ENCODE results near the gene ABCC6. TPM values are rescaled to one million over a fixed set of nuclear protein-coding genes. Genes with fewer than 3 reads are reported as not detected.

ABCC6 gene
- total RNA-seq, 1 experiment from 2014 or later, result 1.1 TPM

DNA sequence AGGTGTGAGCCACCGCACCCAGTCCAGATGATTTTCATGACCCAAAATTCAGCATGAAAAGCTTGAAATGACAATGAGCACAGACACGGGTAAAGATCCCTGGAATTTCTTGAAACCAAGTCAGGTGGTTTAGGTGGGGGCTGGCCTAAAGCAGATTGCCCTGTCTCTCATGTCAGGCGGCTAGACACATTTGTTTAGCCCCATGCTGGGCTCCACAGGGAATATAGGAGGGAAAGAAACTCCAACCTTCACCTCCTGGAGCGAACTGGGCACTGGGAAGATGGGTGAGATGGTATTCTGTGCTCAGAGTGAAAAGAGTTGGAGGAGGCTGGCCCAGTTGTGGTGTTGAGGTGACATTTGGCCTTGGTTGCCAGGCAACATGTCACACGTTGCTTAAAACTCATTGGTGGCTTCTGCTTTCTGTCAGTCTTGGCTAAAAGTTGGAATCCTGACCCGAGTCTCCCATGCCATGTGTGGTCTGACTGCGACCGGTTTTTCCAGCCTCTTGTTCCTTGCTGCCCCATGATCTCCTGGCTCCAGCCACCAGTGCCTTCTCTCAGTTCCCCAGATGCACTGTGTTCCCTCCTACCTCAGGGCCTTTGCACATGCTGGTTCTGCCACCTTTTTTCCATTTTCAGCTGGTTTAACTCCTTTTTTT, 113.7 kb downstream of the ABCC6 start:
- Histone ChIP-seq H3K56ac (ENCODE audit: insufficient read length, low read depth, low read length) (no peak overlapping the region), H2BK5ac (ENCODE audit: insufficient read length, low read length) (no peak overlapping the region), H2AK5ac (ENCODE audit: insufficient read length, low read length) (no peak overlapping the region), H4K91ac (ENCODE audit: insufficient read length, low read depth, low read length) (no peak overlapping the region), H3K9me3 (ENCODE audit: control insufficient read depth, low read depth, low read length) (no peaks in the 10 kb centered on the region), H2BK12ac (ENCODE audit: insufficient read length, low read depth, low read length) (no peak overlapping the region), H4K5ac (ENCODE audit: insufficient read length, low read depth, low read length) (no peak overlapping the region), H3K4ac (ENCODE audit: low read depth, low read length) (no peak overlapping the region), H3K4me2 (ENCODE audit: insufficient read depth, insufficient read length, low read length) (no peak overlapping the region), H3K9ac (ENCODE audit: extremely low read depth, insufficient read length, low read length) (no peak overlapping the region), H3K27me3 (ENCODE audit: insufficient read depth, low read length) (no peaks in the 10 kb centered on the region), H2BK120ac (ENCODE audit: low read depth, low read length, poor library complexity, severe bottlenecking) (no peak overlapping the region), H4K8ac (replicated peaks; ENCODE audit: insufficient read length, low read depth, low read length) (no peak overlapping the region), H2BK15ac (ENCODE audit: low read depth, low read length) (no peak overlapping the region), H3K79me2 (ENCODE audit: insufficient read depth, low read length) (no peaks in the 10 kb centered on the region), H2BK20ac (ENCODE audit: low read depth, low read length, poor library complexity, severe bottlenecking) (no peak overlapping the region), H4K20me1 (ENCODE audit: control insufficient read depth, insufficient read depth, insufficient read length) (no peaks in the 10 kb centered on the region), H3K18ac (ENCODE audit: insufficient read length, low read depth, low read length) (no peak overlapping the region), H2AFZ (ENCODE audit: low read length) (no peak overlapping the region), H3K27ac (ENCODE audit: insufficient read length, low read depth, low read length) (no peak overlapping the region), H3K14ac (ENCODE audit: insufficient read depth, low read length) (no peak overlapping the region), H3K23me2 (ENCODE audit: insufficient read length, low read depth, low read length, poor library complexity, severe bottlenecking) (no peaks in the 10 kb centered on the region), H3K4me1 (ENCODE audit: insufficient read depth, low read length) (no peaks in the 10 kb centered on the region), H3K79me1 (ENCODE audit: insufficient read depth, low read depth, low read length, poor library complexity, severe bottlenecking) (no peaks in the 10 kb centered on the region), H3K23ac (ENCODE audit: insufficient read length, low read depth, low read length) (no peak overlapping the region), H3T11ph (ENCODE audit: low read length) (no peak overlapping the region)
- peaks cover 6% of the 10 kb centered on the region in 2 experiments for H3K4me1 Mint-ChIP-seq
- no CpG with 5 or more reads among the region's 8 CpGs for WGBS (ENCODE audit: extremely low coverage, insufficient read length, low lambda C conversion rate)
- H3K9me3 Mint-ChIP-seq, result no peaks in the 10 kb centered on the region
- peak overlapping the region in 2 of 3 experiments; percentile 85 to 88; a peak in 3 of 7 replicates for H3K27ac Mint-ChIP-seq
- TF ChIP-seq, protein P1, sequence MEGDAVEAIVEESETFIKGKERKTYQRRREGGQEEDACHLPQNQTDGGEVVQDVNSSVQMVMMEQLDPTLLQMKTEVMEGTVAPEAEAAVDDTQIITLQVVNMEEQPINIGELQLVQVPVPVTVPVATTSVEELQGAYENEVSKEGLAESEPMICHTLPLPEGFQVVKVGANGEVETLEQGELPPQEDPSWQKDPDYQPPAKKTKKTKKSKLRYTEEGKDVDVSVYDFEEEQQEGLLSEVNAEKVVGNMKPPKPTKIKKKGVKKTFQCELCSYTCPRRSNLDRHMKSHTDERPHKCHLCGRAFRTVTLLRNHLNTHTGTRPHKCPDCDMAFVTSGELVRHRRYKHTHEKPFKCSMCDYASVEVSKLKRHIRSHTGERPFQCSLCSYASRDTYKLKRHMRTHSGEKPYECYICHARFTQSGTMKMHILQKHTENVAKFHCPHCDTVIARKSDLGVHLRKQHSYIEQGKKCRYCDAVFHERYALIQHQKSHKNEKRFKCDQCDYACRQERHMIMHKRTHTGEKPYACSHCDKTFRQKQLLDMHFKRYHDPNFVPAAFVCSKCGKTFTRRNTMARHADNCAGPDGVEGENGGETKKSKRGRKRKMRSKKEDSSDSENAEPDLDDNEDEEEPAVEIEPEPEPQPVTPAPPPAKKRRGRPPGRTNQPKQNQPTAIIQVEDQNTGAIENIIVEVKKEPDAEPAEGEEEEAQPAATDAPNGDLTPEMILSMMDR (conservative IDR thresholded peaks at IDR 0.05), result no peak
- no peak overlapping the region for H3K4me3 Mint-ChIP-seq
- H3K27me3 Mint-ChIP-seq (ENCODE audit: low read depth), result no peaks in the 10 kb centered on the region
- no peak for DNase-seq
- H3K36me3 Mint-ChIP-seq (ENCODE audit: insufficient read depth in 1 of 3, low read depth in 3 of 3), result peaks cover 31 to 79% (median 66%) of the 10 kb centered on the region in 3 experiments; a peak in 6 of 7 replicates
